ENCODE data around the gene SMTNL1.

Gene SMTNL1

GRCh38 chr11:57596266-57596885 is 59.0 kb downstream of the SMTNL1 start:
- no peak for DNase-seq

DNA sequence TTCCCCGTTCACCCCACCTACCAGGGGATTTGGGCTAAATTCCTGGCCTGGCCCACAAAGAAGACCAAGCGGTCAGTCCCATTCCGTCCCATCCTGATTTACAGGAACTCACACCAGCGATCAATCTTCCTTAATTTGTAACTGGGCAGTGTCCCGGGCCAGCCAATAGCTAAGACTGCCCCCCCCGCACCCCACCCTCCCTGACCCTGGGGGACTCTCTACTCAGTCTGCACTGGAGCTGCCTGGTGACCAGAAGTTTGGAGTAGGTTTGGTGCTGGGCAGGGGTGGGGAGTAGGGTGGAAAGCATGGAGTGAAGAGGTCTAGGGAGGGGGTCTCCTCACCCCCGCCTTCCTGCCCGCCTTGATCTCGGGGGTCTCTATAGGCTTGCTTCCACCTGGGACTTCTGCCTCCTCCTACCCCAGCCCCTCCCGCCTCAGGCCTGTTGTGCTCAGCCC is 60.1 kb downstream of the SMTNL1 start, which contains the start of gene SERPING1:
Gene SERPING1 (plus strand): TSS at position 225 of the 455 bp plus-strand sequence. CDS start 586 bp downstream, outside the sequence.
- DNase-seq = no peak

DNA sequence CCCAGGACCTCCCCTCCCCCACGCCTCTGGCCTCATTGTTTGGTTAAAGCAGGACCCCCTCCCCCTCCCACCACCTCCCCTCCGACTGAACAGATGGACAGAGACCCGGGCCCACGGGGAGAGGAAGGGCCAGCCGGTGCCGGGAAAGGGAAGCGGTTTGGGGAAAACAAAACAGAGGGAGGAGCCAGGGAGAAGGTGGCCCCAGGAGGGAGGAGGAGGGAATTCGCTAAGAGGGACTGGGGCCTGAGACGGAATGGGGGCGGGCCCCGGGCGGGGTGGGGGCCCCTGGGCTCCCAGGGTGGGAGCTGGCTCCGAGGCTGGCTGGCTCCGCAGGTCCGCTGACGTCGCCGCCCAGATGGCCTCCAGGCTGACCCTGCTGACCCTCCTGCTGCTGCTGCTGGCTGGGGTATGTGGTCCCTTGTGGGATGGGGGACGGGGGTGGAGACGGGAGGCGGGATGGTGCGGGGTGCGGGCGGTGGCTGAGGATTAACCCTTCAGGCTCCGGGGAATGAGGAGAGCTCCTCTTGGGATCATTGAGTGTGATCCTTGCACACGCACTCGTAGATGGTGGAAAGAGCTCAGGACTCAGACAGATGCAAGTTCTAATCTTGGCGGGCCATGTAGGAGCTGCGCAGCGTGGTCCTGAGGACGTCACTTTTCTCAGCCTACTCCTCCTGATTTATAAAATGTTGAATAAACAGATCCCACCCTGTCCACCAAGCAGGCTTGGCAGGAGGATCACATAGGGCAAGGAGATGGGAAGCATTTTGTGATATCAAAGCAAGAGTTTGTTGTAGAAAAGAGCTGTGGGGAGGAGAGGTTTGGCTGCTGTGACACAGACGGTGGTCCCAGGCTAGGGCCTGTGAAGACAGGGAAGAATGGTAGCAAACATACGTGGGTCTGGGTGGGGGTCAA is 60.8 kb downstream of the SMTNL1 start:
- peak in 1 of 2 experiments; percentile 1 for DNase-seq

DNA sequence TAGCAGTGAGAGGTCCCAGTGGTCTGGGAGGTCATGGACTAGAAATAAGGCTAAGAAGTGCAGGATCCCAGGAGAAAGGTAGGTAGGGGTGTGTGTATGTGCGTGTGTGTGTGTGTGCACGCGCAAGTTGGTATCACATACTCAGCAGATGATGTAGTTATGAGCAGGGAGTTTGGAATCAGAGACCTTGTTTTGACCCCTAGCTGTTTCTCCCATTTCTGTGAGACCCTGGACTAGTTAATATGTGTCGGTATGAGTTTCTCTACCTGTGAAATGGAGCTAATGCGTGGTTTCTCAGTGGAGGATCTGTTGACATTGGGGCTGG is 61.4 kb downstream of the SMTNL1 start:
- no peak for DNase-seq

GRCh38 chr11:57599381-57599780 is 62.0 kb downstream of the SMTNL1 start:
- no peak for DNase-seq
